GM12878 (cell line): Measurements from ENCODE around the gene PDZK1IP1. TPM values are rescaled to one million over a fixed set of nuclear protein-coding genes. Genes with fewer than 3 reads are reported as not detected.

Experiments used
- ATAC-seq: fragments of 200-7000 bp; cut with Tn5 transposase; 3 replicates; pipeline ENCODE4 v1.9.1; 2020; ENCODE audit warnings: mild to moderate bottlenecking, moderate library complexity
- BruUV-seq: library from RNA; stranded (reverse); fragments of 400-500 nt; replicated peaks from 2 replicates; lab custom pipeline; 2021; lab: Mats Ljungman, UMichigan
- CTCF ChIA-PET: fragments of 300-600 bp; sonication (Branson Sonifier 250); formaldehyde crosslinking; extraction: SDS; loops from one replicate; lab custom pipeline; 2021; ENCODE audit warnings: inconsistent platforms; lab: Yijun Ruan, JAX
- POLR2A ChIA-PET: fragments of 350-600 bp; formaldehyde crosslinking; extraction: SDS; loops from one replicate; lab custom pipeline; 2021; ENCODE audit warnings: inconsistent platforms; lab: Charles Lee
- RAD21 ChIA-PET: fragments of 300-600 bp; sonication (Branson Sonifier 250); formaldehyde crosslinking; loops from one replicate; lab custom pipeline; 2023; ENCODE audit warnings: antibody characterized with exemption; ENCODE audit not compliant: unreplicated experiment; lab: Charles Lee
- SMC1A ChIA-PET: fragments of 300-600 bp; sonication (Branson Sonifier 250); formaldehyde crosslinking; loops from one replicate; lab custom pipeline; 2023; ENCODE audit not compliant: unreplicated experiment, uncharacterized antibody; lab: Charles Lee
- DNase-seq: peaks from one replicate; pipeline ENCODE4 v3.0.0-alpha.2; 2011; ENCODE audit warnings: low read depth, low spot score
- FAIRE-seq: peaks from 3 replicates; lab custom pipeline; 2011; peaks lifted over from hg19 to GRCh38; lab: Jason Lieb, UNC
- H2AFZ ChIP-seq: 2 replicates; pipeline ENCODE4 v1.6.0; 2011; ENCODE audit warnings: low read depth, low read length, control low read depth; ENCODE audit not compliant: control insufficient read depth
- H3K27ac ChIP-seq: 2 replicates; pipeline ENCODE4 v1.5.1; 2011; ENCODE audit warnings: control low read depth; ENCODE audit not compliant: control insufficient read depth, insufficient read depth
- H3K27me3 ChIP-seq, 2 experiments: replicated peaks in 1 of 2; 2 replicates each; pipeline versions ENCODE4 v1.6.0 to v1.6.1; 2011; ENCODE audit warnings: low read length in 1 of 2; ENCODE audit not compliant: control insufficient read depth in 2 of 2, insufficient read depth in 2 of 2
- H3K36me3 ChIP-seq, 2 experiments: 2 replicates each; pipeline ENCODE4 v1.5.1; 2011; ENCODE audit warnings: low read length in 1 of 2; ENCODE audit not compliant: control insufficient read depth in 2 of 2, insufficient read depth in 2 of 2
- H3K4me1 ChIP-seq: 2 replicates; pipeline ENCODE4 v1.6.1; 2011; ENCODE audit warnings: mild to moderate bottlenecking, low read length, moderate library complexity, mixed read lengths; ENCODE audit not compliant: control insufficient read depth, insufficient read depth
- H3K4me2 ChIP-seq: 2 replicates; pipeline ENCODE4 v1.6.0; 2011; ENCODE audit warnings: control low read depth; ENCODE audit not compliant: control insufficient read depth, insufficient read depth
- H3K4me3 ChIP-seq: fragments of 200-600 bp; sonication (generic); 2 replicates; pipeline ENCODE4 v1.5.1; 2016
- H3K79me2 ChIP-seq: 2 replicates; pipeline ENCODE4 v1.6.0; 2011; ENCODE audit warnings: low read length; ENCODE audit not compliant: control insufficient read depth, insufficient read depth
- H3K9ac ChIP-seq: 2 replicates; pipeline ENCODE4 v1.8.0; 2011; ENCODE audit warnings: low read length, control low read depth, mixed read lengths; ENCODE audit not compliant: control insufficient read depth, insufficient read depth
- H3K9me3 ChIP-seq: replicated peaks from 3 replicates; pipeline ENCODE4 v1.5.1; 2011; ENCODE audit warnings: mild to moderate bottlenecking, low read length; ENCODE audit not compliant: control insufficient read depth, insufficient read depth
- H4K20me1 ChIP-seq: 2 replicates; pipeline ENCODE4 v1.6.0; 2011; ENCODE audit not compliant: control insufficient read depth, insufficient read depth
- CBX3 ChIP-seq: fragments of 200-600 bp; sonication (generic); IDR thresholded peaks from 2 replicates; pipeline ENCODE4 v1.6.1; 2016; ENCODE audit warnings: low read depth, borderline replicate concordance
- HCFC1 ChIP-seq: fragments of 150-350 bp; IDR thresholded peaks from 2 replicates; pipeline ENCODE4 v1.6.1; 2014; ENCODE audit warnings: low read length
- NFYB ChIP-seq: IDR thresholded peaks from 2 replicates; pipeline ENCODE4 v1.6.1; 2011; ENCODE audit warnings: low read depth, mild to moderate bottlenecking, low read length, improper control_type of control experiment, moderate library complexity; ENCODE audit not compliant: insufficient read depth
- PAX5 ChIP-seq: IDR thresholded peaks from 2 replicates; pipeline ENCODE4 v1.6.1; 2011; ENCODE audit warnings: low read depth, low read length, borderline replicate concordance
- RAD51 ChIP-seq: fragments of 450-650 bp; IDR thresholded peaks from 2 replicates; pipeline ENCODE4 v1.6.1; 2016; ENCODE audit warnings: moderate library complexity, mild to moderate bottlenecking, inconsistent platforms
- RELA ChIP-seq: fragments of 450-650 bp; IDR thresholded peaks from 2 replicates; pipeline ENCODE4 v1.8.0; 2014; ENCODE audit warnings: borderline replicate concordance; ENCODE audit not compliant: partially characterized antibody
- WGBS: methylation state at CpG from one replicate; pipeline ENCODE4 v1.1.6; 2016; ENCODE audit warnings: low lambda C conversion rate; ENCODE audit not compliant: insufficient replicate concordance, insufficient coverage; ENCODE audit errors: missing lambda C conversion rate; 5-methylcytosine and 5-hydroxymethylcytosine counted together
- in situ Hi-C: fragments of 300-500 bp; cut with MboI; formaldehyde crosslinking; loops from 9 replicates; pipeline ENCODE4 v1.14.3; 2018; ENCODE audit warnings: mixed read lengths
- intact Hi-C: fragments of 100-400 bp; cut with micrococcal nuclease; formaldehyde crosslinking; loops from one replicate; pipeline ENCODE4 v1.14.2; 2022; ENCODE audit not compliant: unreplicated experiment
- polyA plus RNA-seq, 11 experiments: library from polyadenylated mRNA; depleted of rRNA in 4 of 11; unstranded in 6 of 11; stranded (reverse) in 5 of 11; fragments of >200 nt; fragmentation: Nextera tagmentation in 4 of 11; fragmentation: Illumina TruSeq in 1 of 11; extraction: Ambion mirVana in 4 of 11; extraction: Trizol in 1 of 11; gene quantifications; 1 replicate in 1 of 11; 2 replicates in 10 of 11; pipeline versions ENCODE4 v1.2.1 to v1.2.3, GENCODE V29; 2011 to 2016; ENCODE audit warnings: inconsistent platforms in 2 of 11, missing spikeins in 2 of 11, low read depth in 1 of 11
- total RNA-seq, 4 experiments: library from RNA; depleted of rRNA in 3 of 4; stranded (reverse); fragments of >200 nt in 3 of 4; fragmentation: Illumina TruSeq in 1 of 4; extraction: Trizol in 1 of 4; gene quantifications; 2 replicates each; pipeline versions ENCODE4 v1.2.1 to v1.2.3, GENCODE V29; 2013 to 2021
- TF ChIP-seq, protein P1 (sequence below): fragments of 450-650 bp; formaldehyde crosslinking; IDR thresholded peaks from 2 replicates; pipeline ENCODE4 v1.4.0; 2020; ENCODE audit warnings: mild to moderate bottlenecking, moderate library complexity
- TF ChIP-seq, protein P2 (sequence below): IDR thresholded peaks from 2 replicates; pipeline ENCODE4 v1.6.1; 2012; ENCODE audit warnings: low read length, inconsistent platforms
- TF ChIP-seq, protein P3 (sequence below): fragments of 450-650 bp; conservative IDR thresholded peaks from 2 replicates; pipeline ENCODE4 v1.6.1; 2017; ENCODE audit warnings: mild to moderate bottlenecking, moderate library complexity

The PDZK1IP1 gene
- total and polyA plus RNA-seq, 10 of the 15 experiments (the other 5 are each of a cell fraction or from before 2014, with no cell fraction given), result not detected

DNA sequence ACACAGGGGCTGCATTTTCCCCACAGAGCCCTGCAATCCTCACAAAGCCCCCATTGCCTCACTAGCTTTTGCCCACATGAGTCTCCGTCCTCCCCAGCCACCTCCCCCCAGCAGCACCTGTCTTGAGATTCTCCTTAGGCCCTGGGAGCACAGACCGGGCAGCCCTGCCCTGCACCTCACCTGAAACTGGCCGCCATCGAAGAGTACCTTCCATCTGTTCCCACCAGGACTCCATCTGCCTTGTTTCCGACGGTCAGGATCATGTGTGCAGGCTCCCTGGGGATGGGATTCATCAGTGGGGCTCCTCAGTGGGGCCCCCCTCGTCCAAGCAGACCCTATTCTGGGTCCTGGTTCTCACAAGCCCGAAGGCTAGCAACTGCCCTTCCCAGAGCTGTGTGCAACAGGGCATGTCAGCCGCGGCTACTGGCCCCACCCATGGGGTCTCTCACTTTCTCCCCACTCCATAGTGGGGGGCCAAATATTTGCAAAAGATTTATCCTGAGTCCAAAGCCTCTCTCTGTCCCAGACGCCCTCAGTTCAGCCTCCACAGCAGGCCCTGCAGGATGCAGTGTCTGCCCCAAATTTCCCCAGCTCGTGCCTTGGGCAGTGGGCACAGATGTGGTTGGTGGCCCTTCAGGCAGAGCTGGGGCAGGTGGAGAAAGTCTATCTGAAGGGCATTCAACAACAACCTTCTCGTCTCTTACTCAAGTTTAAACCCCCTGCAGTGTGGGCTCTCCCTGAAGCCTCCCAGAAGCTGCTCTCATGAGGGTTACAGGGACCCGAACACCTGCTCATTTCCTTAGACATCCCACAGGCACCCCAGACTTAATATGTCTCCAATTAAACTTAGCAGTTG lies 4.8 kb downstream of the PDZK1IP1 start:
- H3K9ac ChIP-seq, result no peak overlapping the region
- no peak for ATAC-seq
- no peaks in the 10 kb centered on the region for H3K79me2 ChIP-seq
- H3K4me2 ChIP-seq, result no peak overlapping the region
- 30% methylated on average over 14 of the region's 14 CpGs for WGBS
- RAD21 ChIA-PET, result no interaction called here
- CTCF ChIA-PET, result interaction anchor here (2.7 kb wide), 1 partner anchor 8 kb away, joined by 20 read pairs; no protein-coding TSS in a partner anchor
- no TSS peak for BruUV-seq
- no peaks in the 10 kb centered on the region for H3K36me3 ChIP-seq
- no peak overlapping the region for H2AFZ ChIP-seq
- no peaks in the 10 kb centered on the region for H3K4me1 ChIP-seq
- FAIRE-seq, result no peak
- H4K20me1 ChIP-seq, result no peaks in the 10 kb centered on the region
- SMC1A ChIA-PET, result no interaction called here
- no peak overlapping the region for H3K27ac ChIP-seq
- H3K9me3 ChIP-seq, result no peaks in the 10 kb centered on the region
- TF ChIP-seq, protein P1, sequence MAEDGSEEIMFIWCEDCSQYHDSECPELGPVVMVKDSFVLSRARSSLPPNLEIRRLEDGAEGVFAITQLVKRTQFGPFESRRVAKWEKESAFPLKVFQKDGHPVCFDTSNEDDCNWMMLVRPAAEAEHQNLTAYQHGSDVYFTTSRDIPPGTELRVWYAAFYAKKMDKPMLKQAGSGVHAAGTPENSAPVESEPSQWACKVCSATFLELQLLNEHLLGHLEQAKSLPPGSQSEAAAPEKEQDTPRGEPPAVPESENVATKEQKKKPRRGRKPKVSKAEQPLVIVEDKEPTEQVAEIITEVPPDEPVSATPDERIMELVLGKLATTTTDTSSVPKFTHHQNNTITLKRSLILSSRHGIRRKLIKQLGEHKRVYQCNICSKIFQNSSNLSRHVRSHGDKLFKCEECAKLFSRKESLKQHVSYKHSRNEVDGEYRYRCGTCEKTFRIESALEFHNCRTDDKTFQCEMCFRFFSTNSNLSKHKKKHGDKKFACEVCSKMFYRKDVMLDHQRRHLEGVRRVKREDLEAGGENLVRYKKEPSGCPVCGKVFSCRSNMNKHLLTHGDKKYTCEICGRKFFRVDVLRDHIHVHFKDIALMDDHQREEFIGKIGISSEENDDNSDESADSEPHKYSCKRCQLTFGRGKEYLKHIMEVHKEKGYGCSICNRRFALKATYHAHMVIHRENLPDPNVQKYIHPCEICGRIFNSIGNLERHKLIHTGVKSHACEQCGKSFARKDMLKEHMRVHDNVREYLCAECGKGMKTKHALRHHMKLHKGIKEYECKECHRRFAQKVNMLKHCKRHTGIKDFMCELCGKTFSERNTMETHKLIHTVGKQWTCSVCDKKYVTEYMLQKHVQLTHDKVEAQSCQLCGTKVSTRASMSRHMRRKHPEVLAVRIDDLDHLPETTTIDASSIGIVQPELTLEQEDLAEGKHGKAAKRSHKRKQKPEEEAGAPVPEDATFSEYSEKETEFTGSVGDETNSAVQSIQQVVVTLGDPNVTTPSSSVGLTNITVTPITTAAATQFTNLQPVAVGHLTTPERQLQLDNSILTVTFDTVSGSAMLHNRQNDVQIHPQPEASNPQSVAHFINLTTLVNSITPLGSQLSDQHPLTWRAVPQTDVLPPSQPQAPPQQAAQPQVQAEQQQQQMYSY (CRISPR knock-in tag), result no peak
- no peak for TF ChIP-seq RELA
- TF ChIP-seq, protein P2, sequence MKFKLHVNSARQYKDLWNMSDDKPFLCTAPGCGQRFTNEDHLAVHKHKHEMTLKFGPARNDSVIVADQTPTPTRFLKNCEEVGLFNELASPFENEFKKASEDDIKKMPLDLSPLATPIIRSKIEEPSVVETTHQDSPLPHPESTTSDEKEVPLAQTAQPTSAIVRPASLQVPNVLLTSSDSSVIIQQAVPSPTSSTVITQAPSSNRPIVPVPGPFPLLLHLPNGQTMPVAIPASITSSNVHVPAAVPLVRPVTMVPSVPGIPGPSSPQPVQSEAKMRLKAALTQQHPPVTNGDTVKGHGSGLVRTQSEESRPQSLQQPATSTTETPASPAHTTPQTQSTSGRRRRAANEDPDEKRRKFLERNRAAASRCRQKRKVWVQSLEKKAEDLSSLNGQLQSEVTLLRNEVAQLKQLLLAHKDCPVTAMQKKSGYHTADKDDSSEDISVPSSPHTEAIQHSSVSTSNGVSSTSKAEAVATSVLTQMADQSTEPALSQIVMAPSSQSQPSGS, result no peak
- TF ChIP-seq PAX5, result no peak
- no peak for TF ChIP-seq CBX3
- TF ChIP-seq RAD51, result no peak
- no peak for TF ChIP-seq HCFC1
- TF ChIP-seq, protein P3, sequence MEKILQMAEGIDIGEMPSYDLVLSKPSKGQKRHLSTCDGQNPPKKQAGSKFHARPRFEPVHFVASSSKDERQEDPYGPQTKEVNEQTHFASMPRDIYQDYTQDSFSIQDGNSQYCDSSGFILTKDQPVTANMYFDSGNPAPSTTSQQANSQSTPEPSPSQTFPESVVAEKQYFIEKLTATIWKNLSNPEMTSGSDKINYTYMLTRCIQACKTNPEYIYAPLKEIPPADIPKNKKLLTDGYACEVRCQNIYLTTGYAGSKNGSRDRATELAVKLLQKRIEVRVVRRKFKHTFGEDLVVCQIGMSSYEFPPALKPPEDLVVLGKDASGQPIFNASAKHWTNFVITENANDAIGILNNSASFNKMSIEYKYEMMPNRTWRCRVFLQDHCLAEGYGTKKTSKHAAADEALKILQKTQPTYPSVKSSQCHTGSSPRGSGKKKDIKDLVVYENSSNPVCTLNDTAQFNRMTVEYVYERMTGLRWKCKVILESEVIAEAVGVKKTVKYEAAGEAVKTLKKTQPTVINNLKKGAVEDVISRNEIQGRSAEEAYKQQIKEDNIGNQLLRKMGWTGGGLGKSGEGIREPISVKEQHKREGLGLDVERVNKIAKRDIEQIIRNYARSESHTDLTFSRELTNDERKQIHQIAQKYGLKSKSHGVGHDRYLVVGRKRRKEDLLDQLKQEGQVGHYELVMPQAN, result no peak
- TF ChIP-seq NFYB, result no peak
- POLR2A ChIA-PET, result no interaction called here
- no peaks in the 10 kb centered on the region; a peak in 1 of 4 replicates for H3K27me3 ChIP-seq
- intact Hi-C loops (no loop called here), in situ Hi-C loops (no loop called here)
- no peak overlapping the region for H3K4me3 ChIP-seq
- DNase-seq, result no peak
